ENCODE data around the gene EIF6.

Gene EIF6

DNA sequence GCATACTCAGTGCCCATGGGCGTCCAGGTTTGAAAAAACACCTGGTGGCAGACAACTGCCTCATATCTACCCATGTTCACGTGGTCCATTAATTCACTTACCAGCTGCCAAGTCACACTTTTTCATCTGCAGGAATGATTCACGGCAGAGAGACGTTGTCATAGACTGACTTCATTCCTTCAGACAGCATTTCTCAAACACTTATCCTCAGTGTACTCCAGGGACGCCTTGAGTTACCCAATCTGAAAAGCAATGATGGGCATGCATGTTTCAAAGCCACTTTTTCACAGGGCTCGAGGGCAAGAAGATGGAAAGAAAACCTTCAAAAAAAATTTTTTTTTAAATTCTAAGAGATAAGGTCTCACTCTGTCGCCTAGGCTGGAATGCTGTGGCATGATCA lies 12.7 kb downstream of the EIF6 start:
- TF ChIP-seq, protein P1, sequence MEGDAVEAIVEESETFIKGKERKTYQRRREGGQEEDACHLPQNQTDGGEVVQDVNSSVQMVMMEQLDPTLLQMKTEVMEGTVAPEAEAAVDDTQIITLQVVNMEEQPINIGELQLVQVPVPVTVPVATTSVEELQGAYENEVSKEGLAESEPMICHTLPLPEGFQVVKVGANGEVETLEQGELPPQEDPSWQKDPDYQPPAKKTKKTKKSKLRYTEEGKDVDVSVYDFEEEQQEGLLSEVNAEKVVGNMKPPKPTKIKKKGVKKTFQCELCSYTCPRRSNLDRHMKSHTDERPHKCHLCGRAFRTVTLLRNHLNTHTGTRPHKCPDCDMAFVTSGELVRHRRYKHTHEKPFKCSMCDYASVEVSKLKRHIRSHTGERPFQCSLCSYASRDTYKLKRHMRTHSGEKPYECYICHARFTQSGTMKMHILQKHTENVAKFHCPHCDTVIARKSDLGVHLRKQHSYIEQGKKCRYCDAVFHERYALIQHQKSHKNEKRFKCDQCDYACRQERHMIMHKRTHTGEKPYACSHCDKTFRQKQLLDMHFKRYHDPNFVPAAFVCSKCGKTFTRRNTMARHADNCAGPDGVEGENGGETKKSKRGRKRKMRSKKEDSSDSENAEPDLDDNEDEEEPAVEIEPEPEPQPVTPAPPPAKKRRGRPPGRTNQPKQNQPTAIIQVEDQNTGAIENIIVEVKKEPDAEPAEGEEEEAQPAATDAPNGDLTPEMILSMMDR (IDR thresholded peaks at IDR 0.05; ENCODE audit: low read depth, low read length, missing control alignments) = no peak

DNA sequence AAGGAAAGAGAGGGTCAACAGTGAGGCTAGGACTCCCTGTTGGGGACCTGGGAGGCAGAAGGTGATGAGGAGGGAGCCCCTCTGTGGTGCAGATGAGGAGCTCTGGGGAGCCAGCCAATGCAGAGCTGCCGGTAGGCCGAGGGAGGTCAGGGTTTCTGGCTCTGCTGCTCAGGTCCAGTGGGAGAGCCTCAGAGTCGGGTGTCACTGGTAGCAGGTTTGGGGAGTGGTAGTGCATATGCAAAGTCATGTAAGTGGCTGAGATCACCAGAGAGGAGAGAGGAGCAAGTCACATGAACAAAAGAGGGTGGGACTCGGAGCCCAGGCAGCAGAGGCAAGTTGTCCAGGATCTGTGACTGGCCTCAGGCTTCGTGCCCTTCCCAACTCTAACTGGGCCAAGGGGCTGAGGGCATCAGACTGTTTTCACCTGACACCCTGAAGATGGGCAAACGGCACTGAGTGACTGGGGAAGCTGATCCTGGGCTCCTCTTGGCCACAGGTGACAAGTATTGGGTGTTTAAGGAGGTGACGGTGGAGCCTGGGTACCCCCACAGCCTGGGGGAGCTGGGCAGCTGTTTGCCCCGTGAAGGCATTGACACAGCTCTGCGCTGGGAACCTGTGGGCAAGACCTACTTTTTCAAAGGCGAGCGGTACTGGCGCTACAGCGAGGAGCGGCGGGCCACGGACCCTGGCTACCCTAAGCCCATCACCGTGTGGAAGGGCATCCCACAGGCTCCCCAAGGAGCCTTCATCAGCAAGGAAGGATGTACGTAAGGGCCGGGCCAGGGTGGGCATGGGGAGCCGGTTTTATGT lies 13.3 kb downstream of the EIF6 start:
- no peak for DNase-seq (ENCODE audit: extremely low read depth, low read depth)
- TF ChIP-seq, protein P1 (IDR thresholded peaks at IDR 0.05; ENCODE audit: low read depth, low read length, missing control alignments) = no peak
- H3K4me3 ChIP-seq (replicated peaks; ENCODE audit: low read depth, low read length) = no peak overlapping the region

More for the DNA sequence above, 12.7 kb downstream of the EIF6 start:
- H3K4me3 ChIP-seq (replicated peaks; ENCODE audit: low read depth, low read length) = no peak overlapping the region
- no peak for DNase-seq (ENCODE audit: extremely low read depth, low read depth)

- TF ChIP-seq, protein P1 (IDR thresholded peaks at IDR 0.05; ENCODE audit: low read depth, low read length, missing control alignments) = no peak
- DNase-seq (ENCODE audit: extremely low read depth, low read depth) = no peak
Measured at GRCh38 chr20:35270021-35270902, 14.3 kb downstream of the EIF6 start.

DNA sequence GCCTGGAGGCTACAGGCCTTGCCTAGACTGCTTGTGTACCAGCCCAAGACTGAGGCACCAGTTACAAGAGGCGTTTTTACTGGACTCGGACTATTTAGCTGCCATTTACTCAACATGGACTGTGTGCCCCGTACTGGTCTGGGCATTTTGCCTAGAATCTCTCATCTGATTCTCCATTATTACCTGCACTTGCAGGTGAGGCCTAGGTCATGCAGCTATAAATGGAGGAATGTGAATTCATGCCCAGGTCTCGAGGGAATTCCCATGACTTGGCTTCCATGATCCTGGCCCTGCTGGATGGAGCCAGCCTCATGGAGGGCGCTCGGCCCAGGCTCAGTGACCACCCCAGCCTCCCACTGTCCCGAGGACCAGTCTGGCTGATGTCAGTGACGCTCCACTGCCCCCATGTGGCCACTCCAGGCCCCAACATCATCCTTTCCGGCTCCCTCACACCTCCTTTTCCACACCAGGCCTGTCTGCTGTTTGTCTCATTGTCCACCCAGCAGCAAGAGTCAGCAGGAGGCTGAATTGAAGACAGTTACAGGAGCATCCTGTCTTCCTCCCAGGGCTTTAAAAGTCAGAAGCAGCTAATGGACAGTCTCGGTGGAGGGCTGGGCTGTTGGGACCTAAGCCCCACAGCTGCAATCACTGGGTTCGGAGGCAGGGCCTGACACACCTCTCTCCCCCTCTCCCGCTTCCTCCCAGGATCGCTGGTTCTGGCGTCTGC lies 15.4 kb downstream of the EIF6 start:
- no peak for DNase-seq (ENCODE audit: extremely low read depth, low read depth)
- TF ChIP-seq, protein P1 (IDR thresholded peaks at IDR 0.05; ENCODE audit: low read depth, low read length, missing control alignments) = peak; percentile 92
- no peak overlapping the region for H3K4me3 ChIP-seq (replicated peaks; ENCODE audit: low read depth, low read length)

More at GRCh38 chr20:35270021-35270902, 14.3 kb downstream of the EIF6 start:
- no peak overlapping the region for H3K4me3 ChIP-seq (replicated peaks; ENCODE audit: low read depth, low read length)

GRCh38 chr20:35267092-35267491 lies 17.5 kb downstream of the EIF6 start:
- no peak for DNase-seq (ENCODE audit: extremely low read depth, low read depth)
- TF ChIP-seq, protein P1 (IDR thresholded peaks at IDR 0.05; ENCODE audit: low read depth, low read length, missing control alignments) = no peak
- no peak overlapping the region for H3K4me3 ChIP-seq (replicated peaks; ENCODE audit: low read depth, low read length)

DNA sequence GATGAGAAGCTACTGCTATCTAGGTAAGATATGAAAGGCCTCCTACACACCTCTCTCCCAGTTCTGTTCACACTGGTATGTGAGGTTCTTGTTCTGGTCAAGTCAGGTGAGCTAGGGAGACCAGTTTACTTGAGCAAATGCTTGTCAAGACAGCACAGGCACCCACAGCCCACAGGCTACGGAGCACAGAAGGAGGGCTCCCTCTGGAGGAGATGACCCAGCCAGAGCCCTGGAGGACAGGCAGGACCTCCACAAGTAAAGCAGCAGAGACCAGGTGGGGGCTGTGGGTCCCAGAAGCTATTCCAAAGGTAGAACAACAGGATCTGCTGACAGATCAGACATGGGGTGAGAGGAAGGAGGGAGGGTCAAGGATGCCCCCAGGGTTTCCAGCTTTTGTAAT lies 19.8 kb downstream of the EIF6 start:
- DNase-seq (ENCODE audit: extremely low read depth, low read depth) = no peak
- TF ChIP-seq, protein P1 (IDR thresholded peaks at IDR 0.05; ENCODE audit: low read depth, low read length, missing control alignments) = peak; percentile 21
- no peak overlapping the region for H3K4me3 ChIP-seq (replicated peaks; ENCODE audit: low read depth, low read length)

Measured in HFF-Myc (cell line).